Activated CD8-positive, alpha-beta memory T cell treated with anti-CD3 and anti-CD28 coated beads for 1 hour (primary cell): ENCODE measurements around the gene TBC1D8.
"Not testable (repeated sequence)": the region's sequence is repeated elsewhere in the genome, so short reads cannot be mapped to it uniquely, and the experiment has no call there.

Source experiments
- DNase-seq, 2 donors: peaks; one replicate each; pipeline ENCODE4 v3.0.0-alpha.2; 2020; ENCODE audit warnings: low read depth in 1 of 2; ENCODE audit errors: extremely low read depth in 1 of 2

The TBC1D8 gene

GRCh38 chr2:101080211-101081068 lies 70.7 kb downstream of the TBC1D8 start:
- no peak for DNase-seq

GRCh38 chr2:101076581-101076980 lies 74.6 kb downstream of the TBC1D8 start:
- no peak for DNase-seq

- DNase-seq = no peak
Measured at GRCh38 chr2:101064868-101065549, 86.2 kb downstream of the TBC1D8 start.

- DNase-seq = no peak
Measured at GRCh38 chr2:101064505-101064867, 86.7 kb downstream of the TBC1D8 start.

- no peak for DNase-seq
Measured at GRCh38 chr2:101064125-101064502, 87.1 kb downstream of the TBC1D8 start.

- no peak for DNase-seq
Measured at GRCh38 chr2:101063352-101064124, 87.6 kb downstream of the TBC1D8 start.

- DNase-seq = no peak
Measured at GRCh38 chr2:101058386-101058785, 92.8 kb downstream of the TBC1D8 start.

- no peak for DNase-seq
Measured at GRCh38 chr2:101057051-101057933, 93.9 kb downstream of the TBC1D8 start.

GRCh38 chr2:101053117-101053516 lies 98.1 kb downstream of the TBC1D8 start:
- DNase-seq = no peak

GRCh38 chr2:101052147-101052546 lies 99.0 kb downstream of the TBC1D8 start:
- DNase-seq = no peak

- DNase-seq = not testable (repeated sequence)
Measured at GRCh38 chr2:101050886-101051285, 100.3 kb downstream of the TBC1D8 start.

GRCh38 chr2:101048756-101049155 lies 102.4 kb downstream of the TBC1D8 start:
- DNase-seq = no peak

- no peak for DNase-seq
Measured at GRCh38 chr2:101047774-101048173, 103.4 kb downstream of the TBC1D8 start.

GRCh38 chr2:101047075-101047766 lies 104.0 kb downstream of the TBC1D8 start:
- DNase-seq = no peak

- DNase-seq = no peak
Measured at GRCh38 chr2:101045330-101045729, 105.9 kb downstream of the TBC1D8 start.

GRCh38 chr2:101041413-101041812 lies 109.8 kb downstream of the TBC1D8 start:
- DNase-seq = no peak

- no peak for DNase-seq
Measured at GRCh38 chr2:101040761-101041160, 110.4 kb downstream of the TBC1D8 start.

- DNase-seq = no peak
Measured at GRCh38 chr2:101040072-101040471, 111.1 kb downstream of the TBC1D8 start.

- no peak for DNase-seq
Measured at GRCh38 chr2:101038455-101039255, 112.5 kb downstream of the TBC1D8 start.
